ENCODE results near the gene SNTG2. TPM values are rescaled to one million over a fixed set of nuclear protein-coding genes. Genes with fewer than 3 reads are reported as not detected.

SNTG2 gene
- total and polyA plus RNA-seq, 7 experiments from 2014 or later, result 0.26 to 4.9 (median 3.1) TPM; not detected in 2

- Mint-ChIP-seq H3K27me3 (no peaks in the 10 kb centered on the region), H3K36me3 (no peaks in the 10 kb centered on the region), H3K4me1 (peaks cover 0 to 27% (median 18%) of the 10 kb centered on the region in 7 donors), H3K9me3 (peaks cover 0 to 6% (median 0%) of the 10 kb centered on the region in 11 donors), H3K4me3 (peak overlapping the region in 8 of 10 donors; percentile 46 to 77 (median 61)), H3K27ac (peak overlapping the region in 4 of 9 donors; percentile 6 to 79 (median 68))
- Histone ChIP-seq H3K9me3 (ENCODE audit: control insufficient read depth in 2 of 3, low read length in 3 of 3) (no peaks in the 10 kb centered on the region), H3K4me1 (ENCODE audit: control insufficient read depth in 2 of 2, insufficient read depth in 2 of 2, low read length in 2 of 2) (peaks cover 0 to 11% of the 10 kb centered on the region in 2 donors), H3K27ac (ENCODE audit: low read depth, low read length) (no peak overlapping the region), H3K27me3 (ENCODE audit: control insufficient read depth in 2 of 2, insufficient read depth in 2 of 2, low read length in 2 of 2) (no peaks in the 10 kb centered on the region), H3K4me3 (ENCODE audit: low read length) (no peak overlapping the region), H3K36me3 (ENCODE audit: control insufficient read depth in 2 of 3, insufficient read depth in 3 of 3, low read length in 3 of 3) (no peaks in the 10 kb centered on the region)
- ATAC-seq, result peak; percentile 16
- POLR2A ChIA-PET, result no interaction called here
- DNase-seq, result peak in 5 of 9 donors; percentile 16 to 29 (median 20)
- intact Hi-C loops (cut with micrococcal nuclease), result no loop called here
- CTCF ChIA-PET, result no interaction called here
Observed at GRCh38 chr2:1366546-1367134, 416.0 kb downstream of the SNTG2 start.

GRCh38 chr2:1367601-1368000 is 417.0 kb downstream of the SNTG2 start:
- Histone ChIP-seq H3K36me3 (ENCODE audit: control insufficient read depth in 2 of 3, insufficient read depth in 3 of 3, low read length in 3 of 3) (no peaks in the 10 kb centered on the region), H3K4me1 (ENCODE audit: control insufficient read depth in 2 of 2, insufficient read depth in 2 of 2, low read length in 2 of 2) (peaks cover 0 to 11% of the 10 kb centered on the region in 2 donors), H3K9me3 (ENCODE audit: control insufficient read depth in 2 of 3, low read length in 3 of 3) (no peaks in the 10 kb centered on the region), H3K27me3 (ENCODE audit: control insufficient read depth in 2 of 2, insufficient read depth in 2 of 2, low read length in 2 of 2) (no peaks in the 10 kb centered on the region), H3K27ac (ENCODE audit: low read depth, low read length) (no peak overlapping the region), H3K4me3 (ENCODE audit: low read length) (no peak overlapping the region)
- DNase-seq (no peak), ATAC-seq (no peak)
- ChIA-PET POLR2A (no interaction called here), CTCF (no interaction called here)
- Mint-ChIP-seq H3K27ac (no peak overlapping the region), H3K9me3 (peaks cover 0 to 6% (median 0%) of the 10 kb centered on the region in 11 donors), H3K36me3 (no peaks in the 10 kb centered on the region), H3K4me1 (peaks cover 0 to 27% (median 18%) of the 10 kb centered on the region in 7 donors), H3K27me3 (peaks cover 0 to 4% (median 0%) of the 10 kb centered on the region in 5 donors), H3K4me3 (peak overlapping the region in 1 of 10 donors; percentile 14)
- intact Hi-C loops (cut with micrococcal nuclease), result no loop called here

GRCh38 chr2:1369905-1370304 is 419.3 kb downstream of the SNTG2 start:
- Mint-ChIP-seq H3K27ac (no peak overlapping the region), H3K4me3 (no peak overlapping the region), H3K27me3 (peaks cover 0 to 4% (median 0%) of the 10 kb centered on the region in 5 donors), H3K9me3 (peaks cover 0 to 2% (median 0%) of the 10 kb centered on the region in 11 donors), H3K36me3 (no peaks in the 10 kb centered on the region), H3K4me1 (peaks cover 0 to 27% (median 18%) of the 10 kb centered on the region in 7 donors)
- ChIA-PET POLR2A (no interaction called here), CTCF (no interaction called here)
- ATAC-seq (no peak), DNase-seq (no peak)
- Histone ChIP-seq H3K4me1 (ENCODE audit: control insufficient read depth in 2 of 2, insufficient read depth in 2 of 2, low read length in 2 of 2) (peaks cover 0 to 11% of the 10 kb centered on the region in 2 donors), H3K27ac (ENCODE audit: low read depth, low read length) (no peak overlapping the region), H3K9me3 (ENCODE audit: control insufficient read depth in 2 of 3, low read length in 3 of 3) (no peaks in the 10 kb centered on the region), H3K27me3 (ENCODE audit: control insufficient read depth in 2 of 2, insufficient read depth in 2 of 2, low read length in 2 of 2) (no peaks in the 10 kb centered on the region), H3K4me3 (ENCODE audit: low read length) (no peak overlapping the region), H3K36me3 (ENCODE audit: control insufficient read depth in 2 of 3, insufficient read depth in 3 of 3, low read length in 3 of 3) (no peaks in the 10 kb centered on the region)
- intact Hi-C loops (cut with micrococcal nuclease), result no loop called here

DNA sequence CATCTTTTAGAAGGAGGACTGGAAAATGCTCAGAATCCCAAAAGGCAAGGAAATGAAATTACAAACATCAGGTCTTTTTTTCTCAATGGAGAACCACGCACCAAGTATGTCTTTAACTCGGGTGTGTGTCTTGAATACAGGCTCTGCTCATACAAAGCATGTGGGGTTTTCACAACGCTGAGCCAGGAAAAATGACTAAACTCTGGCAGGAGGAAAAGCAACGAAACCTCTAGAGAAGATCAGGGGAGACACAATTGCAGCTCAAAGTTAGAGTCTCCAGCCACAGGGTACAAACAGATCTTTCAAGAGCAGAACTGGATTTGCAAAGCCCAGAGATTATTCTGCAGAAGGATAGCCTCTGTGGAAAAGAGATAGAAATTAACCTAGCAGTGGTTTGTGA is 419.8 kb downstream of the SNTG2 start:
- no peaks in the 10 kb centered on the region for H3K9me3 ChIP-seq (ENCODE audit: control insufficient read depth in 2 of 3, low read length in 3 of 3)
- Mint-ChIP-seq H3K36me3 (no peaks in the 10 kb centered on the region), H3K27me3 (peaks cover 0 to 4% (median 0%) of the 10 kb centered on the region in 5 donors), H3K9me3 (peaks cover 0 to under 1% (median 0%) of the 10 kb centered on the region in 11 donors), H3K27ac (peak overlapping the region in 1 of 9 donors; percentile 11), H3K4me1 (peaks cover 0 to 22% (median 17%) of the 10 kb centered on the region in 7 donors), H3K4me3 (no peak overlapping the region)
- POLR2A ChIA-PET, result no interaction called here
- H3K27ac ChIP-seq (ENCODE audit: low read depth, low read length), result no peak overlapping the region
- ATAC-seq (no peak), DNase-seq (no peak)
- H3K36me3 ChIP-seq (ENCODE audit: control insufficient read depth in 2 of 3, insufficient read depth in 3 of 3, low read length in 3 of 3), result no peaks in the 10 kb centered on the region
- intact Hi-C loops (cut with micrococcal nuclease), result no loop called here
- no peak overlapping the region for H3K4me3 ChIP-seq (ENCODE audit: low read length)
- CTCF ChIA-PET, result no interaction called here
- no peaks in the 10 kb centered on the region for H3K27me3 ChIP-seq (ENCODE audit: control insufficient read depth in 2 of 2, insufficient read depth in 2 of 2, low read length in 2 of 2)
- peaks cover 0 to 11% of the 10 kb centered on the region in 2 donors for H3K4me1 ChIP-seq (ENCODE audit: control insufficient read depth in 2 of 2, insufficient read depth in 2 of 2, low read length in 2 of 2)

DNA sequence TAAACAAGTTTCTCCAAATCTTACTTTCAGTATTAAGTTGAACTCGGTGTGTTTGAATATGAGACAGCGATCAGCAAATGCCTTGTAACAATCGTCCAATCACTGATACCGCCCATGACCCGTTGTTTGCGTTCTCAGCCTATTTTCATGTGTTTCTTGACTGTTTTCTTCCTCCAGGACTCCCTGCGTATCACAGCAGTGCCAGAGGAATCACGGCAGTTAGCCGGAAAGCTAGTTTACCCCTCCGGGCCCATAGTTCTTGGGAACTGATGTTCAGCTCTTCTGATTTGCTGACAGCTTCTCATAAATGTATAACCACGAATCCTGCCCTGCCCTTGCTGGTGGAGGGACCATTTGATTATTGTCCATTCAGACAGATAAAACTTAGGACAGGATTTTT is 420.4 kb downstream of the SNTG2 start:
- CTCF ChIA-PET, result no interaction called here
- ATAC-seq (no peak), DNase-seq (no peak)

DNA sequence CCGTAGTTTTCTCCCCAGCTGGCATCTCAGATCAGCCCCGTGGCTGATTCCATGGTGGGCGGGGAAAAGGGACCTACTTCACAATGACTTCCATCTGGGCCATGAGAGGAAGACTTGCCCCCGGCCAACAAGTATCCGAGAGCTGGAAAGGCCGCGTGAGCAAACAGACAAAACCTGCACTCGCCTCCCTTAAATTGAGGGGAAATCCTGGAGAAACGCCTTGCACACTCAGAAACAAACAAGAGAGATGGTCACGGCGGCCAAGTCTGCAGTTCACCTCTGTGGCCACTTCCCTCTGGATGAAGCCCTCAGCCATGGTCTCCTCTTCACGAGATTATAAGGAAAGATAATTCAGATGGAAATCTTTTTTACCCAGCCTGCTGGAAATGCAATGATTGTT is 423.2 kb downstream of the SNTG2 start:
- Mint-ChIP-seq H3K27me3 (peaks cover 0 to 4% (median 0%) of the 10 kb centered on the region in 5 donors), H3K4me3 (no peak overlapping the region), H3K27ac (peak overlapping the region in 1 of 9 donors; percentile 60), H3K9me3 (no peaks in the 10 kb centered on the region), H3K36me3 (no peaks in the 10 kb centered on the region), H3K4me1 (no peaks in the 10 kb centered on the region)
- H3K36me3 ChIP-seq (ENCODE audit: control insufficient read depth in 2 of 3, insufficient read depth in 3 of 3, low read length in 3 of 3), result no peaks in the 10 kb centered on the region
- intact Hi-C loops (cut with micrococcal nuclease), result no loop called here
- ChIA-PET CTCF (no interaction called here), POLR2A (no interaction called here)
- no peaks in the 10 kb centered on the region for H3K4me1 ChIP-seq (ENCODE audit: control insufficient read depth in 2 of 2, insufficient read depth in 2 of 2, low read length in 2 of 2)
- H3K27me3 ChIP-seq (ENCODE audit: control insufficient read depth in 2 of 2, insufficient read depth in 2 of 2, low read length in 2 of 2), result no peaks in the 10 kb centered on the region
- no peak overlapping the region for H3K4me3 ChIP-seq (ENCODE audit: low read length)
- DNase-seq, result no peak
- no peak overlapping the region for H3K27ac ChIP-seq (ENCODE audit: low read depth, low read length)
- no peaks in the 10 kb centered on the region for H3K9me3 ChIP-seq (ENCODE audit: control insufficient read depth in 2 of 3, low read length in 3 of 3)
- ATAC-seq, result no peak

More for the DNA sequence above, 420.4 kb downstream of the SNTG2 start:
- Histone ChIP-seq H3K9me3 (ENCODE audit: control insufficient read depth in 2 of 3, low read length in 3 of 3) (no peaks in the 10 kb centered on the region), H3K36me3 (ENCODE audit: control insufficient read depth in 2 of 3, insufficient read depth in 3 of 3, low read length in 3 of 3) (no peaks in the 10 kb centered on the region), H3K4me3 (ENCODE audit: low read length) (no peak overlapping the region), H3K27ac (ENCODE audit: low read depth, low read length) (no peak overlapping the region), H3K4me1 (ENCODE audit: control insufficient read depth in 2 of 2, insufficient read depth in 2 of 2, low read length in 2 of 2) (peaks cover 0 to 11% of the 10 kb centered on the region in 2 donors), H3K27me3 (ENCODE audit: control insufficient read depth in 2 of 2, insufficient read depth in 2 of 2, low read length in 2 of 2) (no peaks in the 10 kb centered on the region)
- Mint-ChIP-seq H3K4me3 (no peak overlapping the region), H3K4me1 (peaks cover 0 to 16% (median 10%) of the 10 kb centered on the region in 7 donors), H3K36me3 (no peaks in the 10 kb centered on the region), H3K9me3 (no peaks in the 10 kb centered on the region), H3K27me3 (peaks cover 0 to 4% (median 0%) of the 10 kb centered on the region in 5 donors), H3K27ac (peak overlapping the region in 1 of 9 donors; percentile 39)
- intact Hi-C loops (cut with micrococcal nuclease), result no loop called here
- POLR2A ChIA-PET, result no interaction called here

DNA sequence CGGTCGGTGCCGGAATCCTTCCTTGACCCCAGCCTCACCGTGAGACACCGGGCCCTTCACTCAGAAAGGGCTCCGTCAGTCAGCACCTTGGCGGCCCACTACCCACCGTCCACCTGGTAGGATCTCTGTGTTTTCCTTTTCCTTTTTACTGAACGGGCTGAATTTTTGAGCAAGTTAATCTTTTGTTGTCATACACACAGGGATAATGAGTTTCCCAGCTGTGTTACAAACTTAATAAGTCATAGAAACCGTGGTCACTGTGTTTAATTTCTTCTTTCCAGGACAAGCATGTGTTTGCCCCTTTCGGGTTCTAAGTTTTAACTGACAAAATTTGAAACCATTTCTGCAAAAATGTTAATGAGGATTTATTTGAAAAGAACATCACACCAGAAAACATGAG is 423.6 kb downstream of the SNTG2 start:
- ATAC-seq, result no peak
- no peak for DNase-seq
- H3K36me3 Mint-ChIP-seq, result no peaks in the 10 kb centered on the region

More for the DNA sequence above, 423.6 kb downstream of the SNTG2 start:
- ChIA-PET CTCF (interaction anchor here (0.7 kb wide), 1 partner anchor 141 kb away, joined by 4 read pairs; no protein-coding TSS in a partner anchor), POLR2A (no interaction called here)
- Histone ChIP-seq H3K27me3 (ENCODE audit: control insufficient read depth in 2 of 2, insufficient read depth in 2 of 2, low read length in 2 of 2) (no peaks in the 10 kb centered on the region), H3K27ac (ENCODE audit: low read depth, low read length) (no peak overlapping the region), H3K36me3 (ENCODE audit: control insufficient read depth in 2 of 3, insufficient read depth in 3 of 3, low read length in 3 of 3) (no peaks in the 10 kb centered on the region), H3K4me3 (ENCODE audit: low read length) (no peak overlapping the region), H3K9me3 (ENCODE audit: control insufficient read depth in 2 of 3, low read length in 3 of 3) (no peaks in the 10 kb centered on the region), H3K4me1 (ENCODE audit: control insufficient read depth in 2 of 2, insufficient read depth in 2 of 2, low read length in 2 of 2) (no peaks in the 10 kb centered on the region)
- intact Hi-C loops (cut with micrococcal nuclease), result no loop called here
- Mint-ChIP-seq H3K4me3 (no peak overlapping the region), H3K9me3 (no peaks in the 10 kb centered on the region), H3K27ac (no peak overlapping the region), H3K27me3 (peaks cover 0 to 4% (median 0%) of the 10 kb centered on the region in 5 donors), H3K4me1 (no peaks in the 10 kb centered on the region)

All from naive thymus-derived CD4-positive, alpha-beta T cell (primary cell).